Smooth muscle cell (in vitro differentiated cells): ENCODE measurements around the gene ERLEC1. TPM values are rescaled to one million over a fixed set of nuclear protein-coding genes. Genes with fewer than 3 reads are reported as not detected.
"Not testable (repeated sequence)": the region's sequence is repeated elsewhere in the genome, so short reads cannot be mapped to it uniquely, and the experiment has no call there.

ENCODE experiments used
- DNase-seq: peaks from one replicate; lab custom pipeline; 2025; ENCODE audit not compliant: unreplicated experiment; lab: John Stamatoyannopoulos, UW
- H2AFZ ChIP-seq: fragments of 200-600 bp; sonication (generic); 2 replicates; pipeline ENCODE4 v1.6.0; 2016; ENCODE audit warnings: antibody characterized with exemption, low read depth, mild to moderate bottlenecking
- H3F3A ChIP-seq: fragments of 200-600 bp; sonication (generic); 2 replicates; pipeline ENCODE4 v1.6.0; 2017; ENCODE audit warnings: antibody characterized with exemption, low read depth
- H3K27ac ChIP-seq: fragments of 200-600 bp; sonication (generic); 2 replicates; pipeline ENCODE4 v1.5.1; 2016; ENCODE audit warnings: low read depth, mild to moderate bottlenecking
- H3K27me3 ChIP-seq: fragments of 200-600 bp; sonication (generic); 2 replicates; pipeline ENCODE4 v1.6.1; 2016; ENCODE audit warnings: low read depth, mild to moderate bottlenecking
- H3K36me3 ChIP-seq: fragments of 200-600 bp; sonication (generic); 2 replicates; pipeline ENCODE4 v1.5.1; 2016; ENCODE audit warnings: low read depth
- H3K4me1 ChIP-seq: fragments of 200-600 bp; sonication (generic); 2 replicates; pipeline ENCODE4 v1.5.1; 2016; ENCODE audit warnings: low read depth
- H3K4me2 ChIP-seq: fragments of 200-600 bp; sonication (generic); 2 replicates; pipeline ENCODE4 v1.6.0; 2016; ENCODE audit warnings: mild to moderate bottlenecking
- H3K4me3 ChIP-seq: fragments of 200-600 bp; sonication (generic); 2 replicates; pipeline ENCODE4 v1.5.1; 2016; ENCODE audit warnings: mild to moderate bottlenecking
- H3K79me2 ChIP-seq: fragments of 200-600 bp; sonication (generic); 2 replicates; pipeline ENCODE4 v1.6.0; 2016; ENCODE audit warnings: low read depth, mild to moderate bottlenecking
- H3K9ac ChIP-seq: fragments of 200-600 bp; sonication (generic); 2 replicates; pipeline ENCODE4 v1.6.0; 2016; ENCODE audit warnings: low read depth
- H3K9me3 ChIP-seq: fragments of 200-600 bp; sonication (generic); replicated peaks from 2 replicates; pipeline ENCODE4 v1.5.1; 2016; ENCODE audit warnings: low read depth
- H4K20me1 ChIP-seq: fragments of 200-600 bp; sonication (generic); 2 replicates; pipeline ENCODE4 v1.6.0; 2016; ENCODE audit warnings: low read depth
- CTCF ChIP-seq: fragments of 200-600 bp; sonication (generic); IDR thresholded peaks from 2 replicates; pipeline ENCODE4 v1.5.1; 2017; ENCODE audit warnings: borderline replicate concordance, mild to moderate bottlenecking, antibody characterized with exemption; ENCODE audit not compliant: insufficient read depth, poor library complexity, severe bottlenecking
- WGBS: methylation state at CpG from one replicate; pipeline ENCODE4 v1.1.7; 2016; ENCODE audit warnings: low lambda C conversion rate; 5-methylcytosine and 5-hydroxymethylcytosine counted together
- polyA plus RNA-seq: library from polyadenylated mRNA; unstranded; fragments of >200 nt; fragmentation: Nextera tagmentation; extraction: Ambion mirVana; gene quantifications from 2 replicates; pipeline ENCODE4 v1.2.1, GENCODE V29; 2016
- total RNA-seq: library from RNA; depleted of rRNA; stranded (reverse); fragments of >200 nt; gene quantifications from 2 replicates; pipeline ENCODE4 v1.2.3, GENCODE V29; 2014

ERLEC1 gene
- total and polyA plus RNA-seq, 2 experiments from 2014 or later, result 94.0 to 106 TPM

- DNase-seq, result no peak
- WGBS, result 89% methylated on average over 3 of the region's 3 CpGs
- no peak for TF ChIP-seq CTCF
These were observed 56.0 kb downstream of the ERLEC1 start for GRCh38 chr2:53842891-53843290.

GRCh38 chr2:53843595-53843994 is 56.8 kb downstream of the ERLEC1 start:
- H3K9me3 ChIP-seq, result no peaks in the 10 kb centered on the region
- H2AFZ ChIP-seq, result no peak overlapping the region
- 84% methylated on average over 2 of the region's 2 CpGs for WGBS
- H3K9ac ChIP-seq, result no peak overlapping the region
- H3K4me3 ChIP-seq, result no peak overlapping the region
- H3K4me1 ChIP-seq, result no peaks in the 10 kb centered on the region
- H4K20me1 ChIP-seq, result no peaks in the 10 kb centered on the region
- H3K4me2 ChIP-seq, result no peak overlapping the region
- DNase-seq, result no peak
- H3K36me3 ChIP-seq, result no peaks in the 10 kb centered on the region
- no peak for TF ChIP-seq CTCF
- H3K27me3 ChIP-seq, result no peaks in the 10 kb centered on the region
- H3K79me2 ChIP-seq, result no peaks in the 10 kb centered on the region
- no peak overlapping the region for H3K27ac ChIP-seq
- H3F3A ChIP-seq, result no peaks in the 10 kb centered on the region

More at GRCh38 chr2:53842891-53843290, 56.0 kb downstream of the ERLEC1 start:
- H3F3A ChIP-seq, result no peaks in the 10 kb centered on the region
- no peaks in the 10 kb centered on the region for H3K79me2 ChIP-seq
- no peaks in the 10 kb centered on the region for H3K9me3 ChIP-seq
- no peaks in the 10 kb centered on the region for H3K36me3 ChIP-seq
- no peak overlapping the region for H3K9ac ChIP-seq
- no peaks in the 10 kb centered on the region for H3K4me1 ChIP-seq
- no peak overlapping the region for H2AFZ ChIP-seq
- H3K4me2 ChIP-seq, result no peak overlapping the region
- H3K4me3 ChIP-seq, result no peak overlapping the region
- no peaks in the 10 kb centered on the region for H3K27me3 ChIP-seq
- H4K20me1 ChIP-seq, result no peaks in the 10 kb centered on the region
- no peak overlapping the region for H3K27ac ChIP-seq

GRCh38 chr2:53848062-53848461 is 61.2 kb downstream of the ERLEC1 start:
- H3K36me3 ChIP-seq, result no peaks in the 10 kb centered on the region
- no peak for TF ChIP-seq CTCF
- no peak overlapping the region for H3K27ac ChIP-seq
- DNase-seq, result no peak
- no peaks in the 10 kb centered on the region for H3K9me3 ChIP-seq
- H3K4me3 ChIP-seq, result no peak overlapping the region
- H3K4me2 ChIP-seq, result no peak overlapping the region
- no peaks in the 10 kb centered on the region for H3K79me2 ChIP-seq
- H4K20me1 ChIP-seq, result peaks cover 4% of the 10 kb centered on the region
- H3K4me1 ChIP-seq, result no peaks in the 10 kb centered on the region
- no peak overlapping the region for H3K9ac ChIP-seq
- no peaks in the 10 kb centered on the region for H3K27me3 ChIP-seq
- no peaks in the 10 kb centered on the region for H3F3A ChIP-seq
- 94% methylated on average over 2 of the region's 2 CpGs for WGBS
- H2AFZ ChIP-seq, result no peak overlapping the region

GRCh38 chr2:53851052-53851757 is 64.4 kb downstream of the ERLEC1 start:
- H3K4me1 ChIP-seq, H3F3A ChIP-seq, H3K36me3 ChIP-seq, H3K4me3 ChIP-seq, H3K9me3 ChIP-seq, H3K79me2 ChIP-seq, H3K9ac ChIP-seq, H2AFZ ChIP-seq, H4K20me1 ChIP-seq, DNase-seq, H3K27me3 ChIP-seq, H3K27ac ChIP-seq, H3K4me2 ChIP-seq: not testable (repeated sequence)
- WGBS, result 98% methylated on average over 9 of the region's 9 CpGs
